ENCODE measurements around the gene CAMKMT.

Gene CAMKMT

GRCh38 chr2:44519026-44519425 lies 157.3 kb downstream of the CAMKMT start:
- DNase-seq, result no peak

GRCh38 chr2:44522846-44523245 lies 161.1 kb downstream of the CAMKMT start:
- DNase-seq, result no peak

- DNase-seq, result no peak
These were observed 162.7 kb downstream of the CAMKMT start for GRCh38 chr2:44524347-44524926.

GRCh38 chr2:44526352-44526751 lies 164.6 kb downstream of the CAMKMT start:
- no peak for DNase-seq

GRCh38 chr2:44528595-44528994 lies 166.8 kb downstream of the CAMKMT start:
- no peak for DNase-seq

GRCh38 chr2:44529448-44529847 lies 167.7 kb downstream of the CAMKMT start:
- no peak for DNase-seq

- no peak for DNase-seq
These were observed 169.5 kb downstream of the CAMKMT start for GRCh38 chr2:44531289-44531688.

- DNase-seq, result no peak
These were observed 170.3 kb downstream of the CAMKMT start for GRCh38 chr2:44532031-44532430.

- no peak for DNase-seq
These were observed 171.8 kb downstream of the CAMKMT start for GRCh38 chr2:44533508-44533907.

- no peak for DNase-seq
These were observed 173.6 kb downstream of the CAMKMT start for GRCh38 chr2:44535376-44535775.

GRCh38 chr2:44537264-44537663 lies 175.5 kb downstream of the CAMKMT start:
- DNase-seq, result no peak

- no peak for DNase-seq
These were observed 180.8 kb downstream of the CAMKMT start for GRCh38 chr2:44542520-44542919.

GRCh38 chr2:44543773-44544725 lies 182.3 kb downstream of the CAMKMT start:
- no peak for DNase-seq

GRCh38 chr2:44545005-44545404 lies 183.3 kb downstream of the CAMKMT start:
- no peak for DNase-seq

GRCh38 chr2:44546459-44547127 lies 184.8 kb downstream of the CAMKMT start:
- DNase-seq, result no peak

GRCh38 chr2:44547718-44548117 lies 186.0 kb downstream of the CAMKMT start:
- no peak for DNase-seq

GRCh38 chr2:44548221-44549098 lies 186.7 kb downstream of the CAMKMT start:
- no peak for DNase-seq

- DNase-seq, result no peak
These were observed 187.3 kb downstream of the CAMKMT start for GRCh38 chr2:44549099-44549471.

- no peak for DNase-seq
These were observed 188.1 kb downstream of the CAMKMT start for GRCh38 chr2:44549856-44550255.

GRCh38 chr2:44550561-44550960 lies 188.8 kb downstream of the CAMKMT start:
- no peak for DNase-seq

- DNase-seq, result no peak
These were observed 189.8 kb downstream of the CAMKMT start for GRCh38 chr2:44551497-44551896.

- DNase-seq, result no peak
These were observed 191.7 kb downstream of the CAMKMT start for GRCh38 chr2:44553456-44553855.

- DNase-seq, result no peak
These were observed 194.0 kb downstream of the CAMKMT start for GRCh38 chr2:44555700-44556099.
